GM12874 (cell line): ENCODE results near the gene TSPAN17.

Experiments
- CTCF ChIP-seq: IDR thresholded peaks from 2 replicates; pipeline ENCODE4 v1.5.1; 2011; ENCODE audit warnings: low read depth, mild to moderate bottlenecking, control low read depth, low read length, moderate library complexity; ENCODE audit not compliant: insufficient read depth

TSPAN17 gene

GRCh38 chr5:176625512-176625911, 21.8 kb upstream of the TSPAN17 start:
- no peak for TF ChIP-seq CTCF

GRCh38 chr5:176625966-176626875, 21.1 kb upstream of the TSPAN17 start:
- no peak for TF ChIP-seq CTCF

GRCh38 chr5:176626876-176627236, 20.4 kb upstream of the TSPAN17 start:
- no peak for TF ChIP-seq CTCF

GRCh38 chr5:176627582-176627981, 19.7 kb upstream of the TSPAN17 start:
- no peak for TF ChIP-seq CTCF

GRCh38 chr5:176628406-176629228, 18.7 kb upstream of the TSPAN17 start:
- no peak for TF ChIP-seq CTCF

GRCh38 chr5:176629317-176629852, 17.9 kb upstream of the TSPAN17 start:
- TF ChIP-seq CTCF, result no peak
